Tibial nerve (tissue), 3 donors: Measurements from ENCODE around the gene MPRIP.

Source experiments
- EP300 ChIP-seq, 2 donors: sonication (generic); formaldehyde crosslinking; IDR thresholded peaks; one replicate each; pipeline ENCODE4 v1.6.1; 2017; ENCODE audit warnings: antibody characterized with exemption in 2 of 2, mild to moderate bottlenecking in 1 of 2
- POLR2A ChIP-seq, 2 donors: fragments of 450-650 bp; IDR thresholded peaks; one replicate each; pipeline ENCODE4 v1.6.1; 2017; ENCODE audit warnings: antibody characterized with exemption in 2 of 2, mild to moderate bottlenecking in 2 of 2, moderate library complexity in 2 of 2

GRCh38 chr17:17116406-17116805, 74.1 kb downstream of the MPRIP start:
- TF ChIP-seq POLR2A (IDR thresholded peaks at IDR 0.05): no peak
- no peak for TF ChIP-seq EP300 (IDR thresholded peaks at IDR 0.05)
